ENCODE data around the gene TCF3. TPM values are rescaled to one million over a fixed set of nuclear protein-coding genes. Genes with fewer than 3 reads are reported as not detected.

Gene TCF3
- total and polyA plus RNA-seq, 7 donors = 20.1 to 33.8 (median 24.6) TPM

- Histone ChIP-seq H3K4me1 (peaks cover 8% of the 10 kb centered on the region), H3K36me3 (ENCODE audit: insufficient read depth in 1 of 2, low read depth in 1 of 2) (no peaks in the 10 kb centered on the region), H3K9me3 (no peaks in the 10 kb centered on the region), H3K4me3 (no peak overlapping the region), H3K27me3 (ENCODE audit: insufficient read depth in 3 of 3, low read length in 2 of 3) (peaks cover 0 to 87% (median 29%) of the 10 kb centered on the region in 3 donors), H3K27ac (no peak overlapping the region)
- intact Hi-C loops (cut with DNase I) = loop anchor here in 1 of 2 donors (10.0 kb wide), 1 partner anchor 108 kb away; no protein-coding TSS in a partner anchor
- ATAC-seq (no peak), DNase-seq (no peak)
- WGBS, 3 donors = 43 to 49% (median 47%) methylated on average over 27 of the region's 27 CpGs
- no peak for TF ChIP-seq CTCF (IDR thresholded peaks at IDR 0.05)
These were observed 24.2 kb upstream of the TCF3 start for GRCh38 chr19:1676351-1677266.

- ATAC-seq (no peak), DNase-seq (no peak)
- WGBS, 3 donors = 8 to 9% (median 9%) methylated on average over 56 to 62 of the region's 62 CpGs
- no peak overlapping the region for H3K4me3 ChIP-seq
- no peak overlapping the region for H3K27ac ChIP-seq
- intact Hi-C loops (cut with DNase I) = loop anchor here in 1 of 2 donors (10.0 kb wide), 1 partner anchor 109 kb away; no protein-coding TSS in a partner anchor
- H3K36me3 ChIP-seq (ENCODE audit: insufficient read depth in 1 of 2, low read depth in 1 of 2) = no peaks in the 10 kb centered on the region
- no peaks in the 10 kb centered on the region for H3K9me3 ChIP-seq
- peaks cover 0 to 87% (median 32%) of the 10 kb centered on the region in 3 donors for H3K27me3 ChIP-seq (ENCODE audit: insufficient read depth in 3 of 3, low read length in 2 of 3)
- H3K4me1 ChIP-seq = peaks cover 8% of the 10 kb centered on the region
- TF ChIP-seq CTCF (IDR thresholded peaks at IDR 0.05) = no peak
These were observed 23.4 kb upstream of the TCF3 start for GRCh38 chr19:1675633-1676350.

GRCh38 chr19:1674293-1674679 lies 21.9 kb upstream of the TCF3 start:
- H3K27ac ChIP-seq = no peak overlapping the region
- H3K4me1 ChIP-seq = peaks cover 8% of the 10 kb centered on the region
- ATAC-seq = no peak
- H3K4me3 ChIP-seq = no peak overlapping the region
- 33 to 38% (median 38%) methylated on average over 7 to 8 of the region's 8 CpGs for WGBS, 3 donors
- H3K9me3 ChIP-seq = no peaks in the 10 kb centered on the region
- intact Hi-C loops (cut with DNase I) = loop anchor here (5.0 to 10.0 kb wide), 3 partner anchors 111 to 153 kb away; no protein-coding TSS in a partner anchor
- H3K27me3 ChIP-seq (ENCODE audit: insufficient read depth in 3 of 3, low read length in 2 of 3) = peaks cover 0 to 87% (median 32%) of the 10 kb centered on the region in 3 donors
- H3K36me3 ChIP-seq (ENCODE audit: insufficient read depth in 1 of 2, low read depth in 1 of 2) = no peaks in the 10 kb centered on the region
- no peak for TF ChIP-seq CTCF (IDR thresholded peaks at IDR 0.05)
- DNase-seq = no peak

- DNase-seq (no peak), ATAC-seq (no peak)
- peaks cover 8% of the 10 kb centered on the region for H3K4me1 ChIP-seq
- H3K36me3 ChIP-seq (ENCODE audit: insufficient read depth in 1 of 2, low read depth in 1 of 2) = no peaks in the 10 kb centered on the region
- 43 to 55% (median 50%) methylated on average over 15 to 16 of the region's 16 CpGs for WGBS, 3 donors
- peaks cover 0 to 87% (median 28%) of the 10 kb centered on the region in 3 donors for H3K27me3 ChIP-seq (ENCODE audit: insufficient read depth in 3 of 3, low read length in 2 of 3)
- H3K27ac ChIP-seq = no peak overlapping the region
- H3K9me3 ChIP-seq = no peaks in the 10 kb centered on the region
- no peak overlapping the region for H3K4me3 ChIP-seq
- no peak for TF ChIP-seq CTCF (IDR thresholded peaks at IDR 0.05)
- intact Hi-C loops (cut with DNase I) = loop anchor here (5.0 to 10.0 kb wide), 3 partner anchors 111 to 154 kb away; no protein-coding TSS in a partner anchor
These were observed 21.4 kb upstream of the TCF3 start for GRCh38 chr19:1673645-1674292.

Measured in psoas muscle (tissue), 8 donors.